B cell (primary cell): ENCODE results near the gene UNC5B. TPM values are rescaled to one million over a fixed set of nuclear protein-coding genes. Genes with fewer than 3 reads are reported as not detected.

Experiments used
- ATAC-seq: fragments of 200-7000 bp; cut with Tn5 transposase; one replicate; pipeline ENCODE4 v1.10.0; 2021; ENCODE audit warnings: low read depth, mild to moderate bottlenecking, moderate number of reproducible peaks, moderate library complexity
- CTCF ChIA-PET: fragments of 350-600 bp; sonication (Branson Sonifier 250); formaldehyde crosslinking; loops from one replicate; lab custom pipeline; 2021; ENCODE audit warnings: antibody characterized with exemption, inconsistent platforms; lab: Charles Lee
- POLR2A ChIA-PET: fragments of 350-600 bp; sonication (Branson Sonifier 250); formaldehyde crosslinking; loops from one replicate; lab custom pipeline; 2021; ENCODE audit warnings: antibody characterized with exemption; lab: Charles Lee
- DNase-seq: peaks from one replicate; pipeline ENCODE4 v3.0.0; 2013
- H2AFZ ChIP-seq: 2 replicates; pipeline ENCODE4 v1.6.1; 2012; ENCODE audit warnings: mild to moderate bottlenecking, low read depth, low read length; ENCODE audit not compliant: insufficient read depth, poor library complexity, severe bottlenecking
- H3K27ac ChIP-seq, 2 donors: 1 replicate in 1 of 2; 2 replicates in 1 of 2; pipeline ENCODE4 v1.5.1; 2012 to 2013; ENCODE audit warnings: low read length in 2 of 2, mild to moderate bottlenecking in 2 of 2, moderate library complexity in 1 of 2
- H3K27me3 ChIP-seq, 4 experiments: fragments of 200-600 bp in 1 of 4; sonication (generic) in 1 of 4; replicated peaks in 1 of 4; 1 replicate in 2 of 4; 2 replicates in 2 of 4; pipeline versions ENCODE4 v1.6.1 to v1.7.0; 2013 to 2016; ENCODE audit warnings: low read length in 3 of 4, mild to moderate bottlenecking in 2 of 4, mixed read lengths in 1 of 4, moderate library complexity in 1 of 4; ENCODE audit not compliant: insufficient read depth in 4 of 4, control insufficient read depth in 3 of 4; ENCODE audit errors: control extremely low read depth in 1 of 4
- H3K36me3 ChIP-seq, 2 experiments: replicated peaks in 1 of 2; 1 replicate in 1 of 2; 2 replicates in 1 of 2; pipeline versions ENCODE4 v1.6.1 to v1.7.1; 2013; ENCODE audit warnings: low read length in 1 of 2; ENCODE audit not compliant: insufficient read depth in 2 of 2, control insufficient read depth in 1 of 2; ENCODE audit errors: control extremely low read depth in 1 of 2, extremely low read depth in 1 of 2
- H3K4me1 ChIP-seq, 2 donors: fragments of 200-600 bp in 1 of 2; sonication (generic) in 1 of 2; 1 replicate in 1 of 2; 2 replicates in 1 of 2; pipeline versions ENCODE4 v1.5.1 to v1.6.1; 2013 to 2017; ENCODE audit warnings: low read length in 2 of 2; ENCODE audit not compliant: control insufficient read depth in 2 of 2, insufficient read depth in 2 of 2
- H3K4me2 ChIP-seq: replicated peaks from 2 replicates; pipeline ENCODE3; 2012; ENCODE audit warnings: mild to moderate bottlenecking, low read depth, low read length; ENCODE audit not compliant: poor library complexity, severe bottlenecking
- H3K4me3 ChIP-seq, 5 experiments: fragments of 200-600 bp in 1 of 5; sonication (generic) in 1 of 5; 1 replicate in 3 of 5; 2 replicates in 2 of 5; pipeline versions ENCODE4 v1.5.1 to v1.7.0; 2011 to 2016; ENCODE audit warnings: low read length in 4 of 5, mild to moderate bottlenecking in 4 of 5, low read depth in 2 of 5, control low read depth in 1 of 5, moderate library complexity in 1 of 5; ENCODE audit not compliant: insufficient read depth in 1 of 5; ENCODE audit errors: control extremely low read depth in 1 of 5, extremely low read depth in 1 of 5
- H3K79me2 ChIP-seq: fragments of 200-600 bp; sonication (generic); one replicate; pipeline ENCODE4 v1.6.0; 2016; ENCODE audit warnings: low read length; ENCODE audit not compliant: control insufficient read depth, insufficient read depth
- H3K9ac ChIP-seq: fragments of 200-600 bp; sonication (generic); 2 replicates; pipeline ENCODE4 v1.6.1; 2017; ENCODE audit warnings: mild to moderate bottlenecking, low read length, moderate library complexity
- H3K9me3 ChIP-seq, 3 donors: one replicate each; pipeline versions ENCODE4 v1.6.1 to v1.7.1; 2013; ENCODE audit warnings: low read length in 2 of 3; ENCODE audit not compliant: control insufficient read depth in 2 of 3, insufficient read depth in 1 of 3; ENCODE audit errors: control extremely low read depth in 1 of 3
- H4K20me1 ChIP-seq: 2 replicates; pipeline ENCODE4 v1.6.0; 2012; ENCODE audit warnings: mild to moderate bottlenecking, low read length; ENCODE audit not compliant: insufficient read depth, control insufficient read depth, poor library complexity, severe bottlenecking
- H3K27ac Mint-ChIP-seq: one replicate; pipeline ENCODE4 v1.8.0; 2021; ENCODE audit warnings: mixed read lengths
- H3K27me3 Mint-ChIP-seq: one replicate; pipeline ENCODE4 v1.8.0; 2021; ENCODE audit warnings: mixed read lengths
- H3K4me1 Mint-ChIP-seq: one replicate; pipeline ENCODE4 v1.8.0; 2021; ENCODE audit warnings: mixed read lengths
- H3K4me3 Mint-ChIP-seq: one replicate; pipeline ENCODE4 v1.8.0; 2021; ENCODE audit warnings: mixed read lengths
- H3K9me3 Mint-ChIP-seq: one replicate; pipeline ENCODE4 v1.8.0; 2022; ENCODE audit warnings: mixed read lengths; ENCODE audit not compliant: insufficient read depth
- CTCF ChIP-seq: fragments of 200-600 bp; IDR thresholded peaks from one replicate; pipeline ENCODE4 v1.8.0; 2022; ENCODE audit warnings: antibody characterized with exemption, mild to moderate bottlenecking
- EZH2 ChIP-seq: IDR thresholded peaks from 2 replicates; pipeline ENCODE4 v1.6.1; 2012; ENCODE audit warnings: borderline replicate concordance, low read depth, mild to moderate bottlenecking, moderate library complexity, low read length; ENCODE audit not compliant: insufficient read depth, poor library complexity, severe bottlenecking
- WGBS: methylation state at CpG from one replicate; pipeline ENCODE4 v1.1.5; 2013; ENCODE audit warnings: missing lambda C conversion rate; ENCODE audit not compliant: insufficient coverage; 5-methylcytosine and 5-hydroxymethylcytosine counted together
- intact Hi-C: fragments of 100-400 bp; cut with micrococcal nuclease; formaldehyde crosslinking; loops from one replicate; pipeline ENCODE4 v1.10.0; 2022
- polyA plus RNA-seq: library from polyadenylated mRNA; depleted of rRNA; stranded (reverse); fragments of >200 nt; gene quantifications from 2 replicates; pipeline ENCODE4 v1.2.3, GENCODE V29; 2012
- total RNA-seq, 2 donors: library from RNA; stranded (reverse); fragments of 120-200 nt in 1 of 2; gene quantifications; 1 replicate in 1 of 2; 2 replicates in 1 of 2; pipeline versions ENCODE4 v1.2.3 to v1.2.4, GENCODE V29; 2013 to 2022

Gene UNC5B
- total and polyA plus RNA-seq, 2 donors (not counting 1 experiment from before 2014, with no cell fraction given): not detected

- ChIA-PET POLR2A (no interaction called here), CTCF (no interaction called here)
These were observed 25.2 kb upstream of the UNC5B start for GRCh38 chr10:71187197-71187596.

GRCh38 chr10:71187600-71187999, 24.8 kb upstream of the UNC5B start:
- H4K20me1 ChIP-seq: no peaks in the 10 kb centered on the region
- H3K36me3 ChIP-seq: no peaks in the 10 kb centered on the region
- peaks cover 9% of the 10 kb centered on the region for H3K27me3 Mint-ChIP-seq
- H3K4me2 ChIP-seq: no peak overlapping the region
- H3K9me3 ChIP-seq: no peaks in the 10 kb centered on the region
- ChIA-PET POLR2A (no interaction called here), CTCF (no interaction called here)
- no peaks in the 10 kb centered on the region for H3K27me3 ChIP-seq
- H3K9ac ChIP-seq: no peak overlapping the region
- no CpG with 5 or more reads among the region's 3 CpGs for WGBS
- no peaks in the 10 kb centered on the region for H3K9me3 Mint-ChIP-seq
- TF ChIP-seq CTCF (no peak), EZH2 (no peak)
- no peaks in the 10 kb centered on the region for H3K4me1 Mint-ChIP-seq
- no peak overlapping the region for H3K4me3 Mint-ChIP-seq
- H3K79me2 ChIP-seq: no peaks in the 10 kb centered on the region
- intact Hi-C loops: no loop called here
- H2AFZ ChIP-seq: no peak overlapping the region
- H3K4me1 ChIP-seq: no peaks in the 10 kb centered on the region
- H3K27ac Mint-ChIP-seq: no peak overlapping the region
- DNase-seq (no peak), ATAC-seq (no peak)
- no peak overlapping the region for H3K27ac ChIP-seq
- no peak overlapping the region for H3K4me3 ChIP-seq

More at GRCh38 chr10:71187197-71187596, 25.2 kb upstream of the UNC5B start:
- Histone ChIP-seq H3K79me2 (no peaks in the 10 kb centered on the region), H3K4me3 (no peak overlapping the region), H4K20me1 (no peaks in the 10 kb centered on the region), H3K4me2 (no peak overlapping the region), H3K9me3 (no peaks in the 10 kb centered on the region), H3K27ac (no peak overlapping the region), H3K9ac (no peak overlapping the region), H2AFZ (no peak overlapping the region), H3K36me3 (no peaks in the 10 kb centered on the region), H3K27me3 (no peaks in the 10 kb centered on the region), H3K4me1 (no peaks in the 10 kb centered on the region)
- H3K27me3 Mint-ChIP-seq: peaks cover 9% of the 10 kb centered on the region
- no peak for ATAC-seq
- no peaks in the 10 kb centered on the region for H3K4me1 Mint-ChIP-seq
- H3K4me3 Mint-ChIP-seq: no peak overlapping the region
- H3K9me3 Mint-ChIP-seq: no peaks in the 10 kb centered on the region
- intact Hi-C loops: no loop called here
- 92% methylated on average over 10 of the region's 11 CpGs for WGBS
- DNase-seq: no peak
- no peak for TF ChIP-seq EZH2
- TF ChIP-seq CTCF: no peak
- no peak overlapping the region for H3K27ac Mint-ChIP-seq
